Measurements from ENCODE around the gene NCAM1.

The NCAM1 gene

GRCh38 chr11:113322158-113322557 lies 360.9 kb downstream of the NCAM1 start:
- no peak for DNase-seq

- DNase-seq = no peak
Observed at GRCh38 chr11:113324250-113324649, 363.0 kb downstream of the NCAM1 start.

Measured in hematopoietic multipotent progenitor cell treated with erythropoietin and hydrocortisone succinate and interleukin-3 and kit ligand, for 8 days (in vitro differentiated cells).